Right kidney (tissue), 1 donor: Measurements from ENCODE around the gene KRT25.
"Not testable (repeated sequence)": the region's sequence is repeated elsewhere in the genome, so short reads cannot be mapped to it uniquely, and the experiment has no call there.

Experiments
- DNase-seq: peaks from one replicate; pipeline ENCODE4 v3.0.0-alpha.2; 2016

The KRT25 gene

DNA sequence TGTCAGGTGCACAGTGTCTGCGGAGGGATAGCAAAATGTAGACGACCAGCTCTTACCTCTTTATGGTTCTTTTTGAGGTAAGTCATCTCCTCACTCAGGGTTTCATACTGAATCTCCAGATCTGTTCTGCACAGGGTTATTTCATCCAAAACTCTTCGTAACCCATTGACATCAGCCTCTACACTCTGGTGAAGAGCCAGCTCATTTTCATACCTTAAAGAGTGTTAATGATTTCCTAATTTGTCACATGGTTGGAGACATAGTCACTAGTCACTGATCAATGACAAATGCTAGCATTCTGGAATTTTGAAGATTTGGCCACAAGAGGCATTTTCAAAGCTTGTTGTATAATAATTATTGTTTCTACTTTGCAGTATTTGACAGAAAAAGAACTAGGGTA is 1.3 kb downstream of the KRT25 start:
- DNase-seq = no peak

DNA sequence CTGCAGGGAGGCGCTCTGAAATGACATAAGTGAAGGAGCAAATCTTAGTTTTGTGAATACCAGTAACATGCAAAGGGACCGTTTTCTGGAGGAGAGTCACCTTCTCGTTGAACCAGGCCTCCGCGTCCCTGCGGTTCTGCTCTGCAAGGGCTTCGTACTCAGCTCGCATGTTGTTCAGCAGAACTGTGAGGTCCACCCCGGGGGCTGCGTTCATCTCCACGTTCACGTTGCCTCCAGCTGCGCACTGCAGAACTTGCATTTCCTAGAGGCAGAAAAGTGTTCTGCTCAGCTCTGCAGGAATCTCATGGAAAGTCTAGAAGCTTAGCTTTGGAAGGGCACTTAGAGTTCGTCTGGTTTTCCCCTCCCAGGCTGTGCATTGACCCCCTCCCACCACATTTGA is 4.1 kb downstream of the KRT25 start:
- no peak for DNase-seq

DNA sequence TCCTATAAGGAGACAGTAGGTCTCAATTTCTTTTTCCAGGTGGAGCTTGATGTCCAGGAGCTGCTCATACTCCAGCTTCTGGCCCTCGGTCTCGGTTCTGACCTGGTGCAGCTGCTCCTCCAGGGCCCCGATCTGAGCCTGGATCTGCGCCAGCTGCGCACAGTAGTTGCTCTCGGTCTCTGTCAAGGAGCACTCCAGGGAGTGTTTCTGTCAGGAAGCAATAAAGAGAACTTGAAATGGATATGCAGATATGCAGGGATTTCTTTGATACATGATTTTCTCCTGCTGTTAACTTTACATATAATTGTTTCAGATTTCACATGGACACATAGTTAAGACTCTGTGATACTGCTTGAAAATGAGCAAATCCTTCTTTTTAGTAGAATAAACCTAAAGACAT is 4.7 kb downstream of the KRT25 start:
- DNase-seq = no peak

DNA sequence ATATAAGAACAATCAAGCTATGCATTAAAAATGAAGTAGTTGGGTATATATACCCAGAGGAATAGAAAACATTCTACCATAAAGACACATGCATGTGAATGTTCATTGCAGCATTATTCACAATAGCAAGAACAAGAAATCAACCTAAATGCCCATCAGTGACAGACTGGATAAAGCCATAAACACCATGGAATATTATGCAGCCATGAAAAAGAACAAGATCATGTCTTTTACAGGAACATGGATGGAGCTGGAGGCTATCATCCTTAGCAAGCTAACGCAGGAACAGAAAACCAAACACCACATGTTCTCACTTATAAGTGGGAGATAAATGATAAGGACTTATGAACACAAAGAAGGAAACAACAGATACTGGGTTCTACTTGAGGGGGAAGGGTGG is 6.5 kb downstream of the KRT25 start:
- DNase-seq = not testable (repeated sequence)

DNA sequence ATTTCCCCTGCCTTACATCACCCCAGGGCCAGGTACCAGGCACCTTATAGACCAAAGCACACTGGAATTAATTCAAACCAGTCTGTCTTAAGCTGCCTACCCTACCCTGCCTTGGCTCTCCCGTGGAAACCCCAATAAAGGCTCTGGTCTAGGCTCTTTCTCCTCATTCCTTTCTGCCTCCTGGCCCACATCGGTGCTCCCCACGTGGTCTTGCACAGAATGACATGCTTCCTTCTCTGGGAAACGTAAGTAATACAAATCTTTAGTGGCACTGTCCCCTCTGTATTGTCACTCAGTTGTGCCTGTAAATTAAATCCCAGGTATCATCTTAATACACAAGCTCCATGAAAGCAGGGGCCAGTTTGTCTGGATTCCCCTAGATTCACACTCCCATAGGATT is 16.6 kb downstream of the KRT25 start:
- no peak for DNase-seq

DNA sequence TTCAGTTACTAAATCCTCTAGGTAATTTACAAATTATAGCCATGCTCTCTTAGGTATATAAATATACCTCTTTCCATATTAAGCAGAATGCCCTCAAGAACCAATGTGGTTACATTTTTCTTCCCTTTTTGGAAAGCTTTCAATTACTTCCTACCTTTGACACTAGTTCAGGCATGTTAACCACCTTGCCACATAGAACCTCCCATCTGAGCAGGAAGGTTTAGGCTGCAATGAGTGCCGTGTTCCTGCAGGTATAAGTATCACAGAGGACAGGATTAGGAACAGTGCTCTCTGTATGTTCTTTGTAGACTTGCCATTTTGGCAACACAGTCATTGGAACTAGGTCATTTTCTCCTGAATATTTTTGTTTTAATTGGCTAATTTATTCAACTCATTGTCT is 20.1 kb downstream of the KRT25 start:
- DNase-seq = no peak

DNA sequence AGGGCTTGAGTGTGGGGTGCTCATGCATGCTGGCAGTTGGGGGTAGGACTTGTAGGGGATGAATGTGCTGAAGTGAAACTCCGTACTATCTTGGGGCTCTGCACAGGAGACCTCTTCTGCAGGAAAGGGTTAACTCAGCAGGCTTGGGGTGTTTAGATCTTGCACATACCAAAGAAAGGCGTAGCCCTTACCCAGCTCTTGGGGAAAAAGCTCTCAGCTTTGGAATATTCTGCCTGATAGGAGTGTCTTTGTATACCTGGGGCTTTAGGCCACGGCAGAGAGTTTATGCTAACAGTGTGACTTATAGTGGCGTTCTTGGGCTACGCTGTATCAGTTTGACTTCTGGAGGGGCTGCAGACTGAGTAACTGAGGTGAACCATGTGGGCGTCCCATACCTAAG is 21.1 kb downstream of the KRT25 start:
- no peak for DNase-seq

DNA sequence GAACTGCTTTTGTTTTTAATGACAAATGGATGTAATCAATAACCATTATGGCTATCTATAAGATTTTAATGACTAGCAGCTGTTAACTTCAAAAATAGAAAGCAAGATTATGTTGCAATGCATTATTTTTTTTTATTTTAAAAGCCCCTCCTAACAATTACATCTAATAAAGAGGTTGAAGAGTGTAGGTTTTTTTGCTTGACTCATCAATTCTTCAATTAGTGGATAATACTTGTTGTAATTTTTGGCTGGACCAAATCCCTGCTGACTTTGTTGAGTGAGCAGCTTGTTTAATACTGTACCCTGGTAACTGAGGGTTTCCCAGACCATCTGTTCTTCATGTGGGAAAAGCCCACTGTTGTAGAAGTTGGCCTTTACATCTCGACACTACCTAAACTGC is 24.2 kb downstream of the KRT25 start:
- no peak for DNase-seq

DNA sequence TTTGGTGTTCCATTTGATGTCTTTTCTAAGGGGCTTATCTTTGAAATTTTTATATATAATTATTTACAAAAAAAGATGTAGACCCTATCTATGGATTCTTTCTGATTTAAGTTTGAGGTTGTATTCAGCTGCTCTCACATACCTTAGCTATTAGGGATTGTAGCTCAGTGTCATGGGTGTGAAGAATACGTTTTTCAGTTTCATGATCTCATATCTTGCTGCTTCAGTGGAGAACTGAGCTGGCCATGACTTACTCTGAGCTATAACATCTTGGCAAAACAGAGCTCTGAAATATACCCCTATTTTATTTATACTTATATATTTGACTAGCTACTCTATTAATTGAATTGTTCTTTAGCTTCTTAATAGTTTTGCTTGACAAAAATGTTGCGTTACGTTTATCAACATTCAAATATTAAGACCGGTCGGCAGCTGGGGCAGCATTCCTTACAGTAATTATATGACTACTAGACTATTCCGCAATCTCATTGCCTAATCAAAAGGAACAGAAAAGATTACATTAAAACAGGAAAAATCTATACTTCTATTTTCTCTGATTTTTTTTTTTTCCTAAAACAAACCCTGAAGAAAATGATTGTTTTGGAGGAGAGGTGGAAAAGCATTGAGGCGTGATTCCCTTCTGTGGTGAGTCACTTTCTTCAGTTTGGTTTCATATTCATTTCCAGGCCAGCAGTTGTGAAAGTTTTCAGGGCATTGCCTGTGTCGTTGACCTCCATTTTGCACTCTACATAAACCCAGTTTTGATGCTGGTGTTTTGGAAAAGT is 27.5 kb downstream of the KRT25 start:
- no peak for DNase-seq

DNA sequence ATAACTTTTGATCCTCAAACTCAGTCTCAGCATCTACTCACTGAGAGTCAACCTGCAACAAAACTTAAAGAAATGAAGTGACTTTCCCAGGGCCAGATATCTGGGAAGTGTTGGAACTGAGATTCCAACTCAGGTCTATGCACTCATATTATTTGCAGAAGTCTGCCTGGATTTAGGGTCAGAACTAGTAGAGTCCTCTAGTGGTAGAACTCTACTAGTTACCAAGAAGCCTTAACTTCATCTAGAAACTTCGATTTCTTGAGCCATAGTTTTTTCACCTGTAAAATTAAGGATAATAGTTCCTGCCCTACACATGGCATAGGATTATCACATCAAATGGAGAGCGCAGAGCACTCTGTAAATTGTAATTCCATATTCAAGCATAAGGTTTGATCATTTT is 28.2 kb downstream of the KRT25 start:
- DNase-seq = no peak

DNA sequence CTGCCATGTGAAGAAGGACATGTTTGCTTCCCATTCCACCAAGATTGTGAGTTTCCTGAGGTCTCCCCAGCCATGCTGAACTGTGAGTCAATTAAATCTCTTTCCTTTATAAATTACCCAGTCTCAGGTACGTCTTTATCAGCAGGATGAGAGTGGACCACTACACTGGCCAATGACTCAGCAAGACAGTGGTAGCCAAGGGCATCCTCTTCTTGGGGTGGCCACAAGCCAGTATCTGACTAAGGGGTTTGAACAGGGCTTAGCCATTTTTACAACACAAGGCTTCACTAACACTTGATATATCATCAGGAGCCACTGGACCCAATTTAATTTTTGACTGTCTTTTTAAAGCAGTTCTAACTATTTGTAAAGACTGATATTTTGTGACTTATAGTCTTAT is 30.5 kb downstream of the KRT25 start:
- DNase-seq = no peak

DNA sequence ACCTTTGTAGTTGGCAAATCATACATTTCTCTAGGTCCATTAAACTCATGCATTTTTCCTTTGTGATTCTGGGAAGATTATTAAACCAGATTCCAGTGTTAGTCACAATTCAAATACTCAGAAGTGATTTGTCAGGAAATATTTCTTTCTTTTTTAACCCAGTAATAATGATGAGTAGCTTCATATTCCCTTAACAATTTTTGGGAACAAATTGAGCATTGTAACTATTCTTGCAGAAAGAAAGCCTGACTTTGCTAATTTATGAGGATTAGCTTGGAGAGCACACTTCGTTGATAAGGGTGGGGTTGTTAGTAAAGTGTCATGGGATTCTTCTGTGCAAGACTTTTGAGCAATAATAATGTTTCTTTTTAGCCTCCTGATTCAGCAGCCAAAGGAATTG is 32.9 kb downstream of the KRT25 start:
- no peak for DNase-seq

DNA sequence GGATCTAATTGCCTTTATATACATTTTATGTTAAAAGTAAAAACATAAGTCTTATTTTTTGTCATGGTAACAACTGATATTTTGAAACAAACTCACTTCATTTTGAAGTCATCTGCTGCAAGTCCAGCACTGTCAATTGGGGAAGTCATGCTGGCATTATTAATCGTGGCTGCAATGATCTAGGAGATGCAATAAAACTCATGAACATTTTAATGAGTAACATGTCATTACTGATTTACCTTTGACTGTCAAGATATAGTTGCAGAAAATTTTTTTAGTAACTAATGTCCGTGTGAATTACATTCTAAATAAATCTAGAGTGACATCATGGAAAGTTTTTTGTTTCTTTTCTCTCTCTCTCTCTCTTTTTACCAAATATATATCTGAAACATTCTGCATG is 34.2 kb downstream of the KRT25 start:
- DNase-seq = no peak

DNA sequence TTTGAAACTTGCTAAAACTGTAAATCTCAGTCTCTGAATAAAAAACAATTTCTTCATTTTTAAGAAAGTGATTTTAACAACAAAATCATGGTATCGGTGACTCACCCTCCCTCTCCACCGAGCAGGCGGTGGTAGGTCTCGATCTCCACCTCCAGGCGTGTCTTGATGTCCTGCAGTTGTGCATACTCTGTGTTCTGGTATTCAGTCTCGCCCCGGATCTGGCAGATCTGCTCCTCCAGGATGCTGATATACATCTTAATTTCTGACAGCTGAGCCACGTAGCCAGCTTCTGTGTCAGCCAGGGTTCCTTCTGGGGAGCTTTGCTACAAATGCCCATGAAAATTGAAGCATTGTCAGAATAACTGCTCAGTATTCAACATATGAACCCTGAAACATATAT is 36.2 kb downstream of the KRT25 start:
- DNase-seq = no peak

DNA sequence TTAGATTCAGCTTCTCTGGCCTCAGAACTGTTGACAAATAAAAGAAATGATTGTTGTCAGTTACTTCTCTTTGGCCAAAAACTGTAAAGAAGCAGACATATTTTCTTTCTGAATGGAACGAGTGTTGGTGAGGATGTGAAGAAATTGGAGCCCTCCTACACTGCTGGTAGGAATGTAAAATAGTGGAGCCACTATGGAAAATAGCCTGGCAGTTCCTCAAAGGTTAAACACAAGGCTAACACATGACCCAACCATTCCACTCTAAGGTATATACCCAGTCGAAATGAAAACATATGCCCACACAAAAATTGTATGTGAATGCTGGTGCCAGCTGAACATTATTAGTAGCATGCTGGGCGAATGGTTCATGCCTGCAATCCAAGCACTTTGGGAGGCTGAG is 37.4 kb downstream of the KRT25 start:
- DNase-seq = no peak

DNA sequence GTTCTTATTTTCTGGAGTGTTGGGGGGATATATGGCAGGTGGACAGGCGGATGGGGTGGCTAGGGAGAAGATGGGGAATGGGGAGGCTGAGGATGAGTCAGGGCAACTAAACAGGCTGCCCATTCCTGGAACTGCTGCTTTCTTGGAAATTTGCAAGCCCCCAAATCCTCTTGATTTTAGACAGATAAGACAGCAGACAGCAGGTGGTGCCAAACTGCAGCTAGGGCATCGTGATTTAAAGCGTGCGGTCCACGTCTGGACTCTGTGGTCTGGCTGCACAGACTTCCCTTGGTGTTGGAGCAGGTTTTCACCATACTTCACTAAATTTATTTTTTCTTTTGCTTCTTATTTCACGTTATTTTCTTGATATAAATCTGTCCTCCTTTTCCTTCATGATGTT is 40.7 kb downstream of the KRT25 start:
- DNase-seq = no peak

DNA sequence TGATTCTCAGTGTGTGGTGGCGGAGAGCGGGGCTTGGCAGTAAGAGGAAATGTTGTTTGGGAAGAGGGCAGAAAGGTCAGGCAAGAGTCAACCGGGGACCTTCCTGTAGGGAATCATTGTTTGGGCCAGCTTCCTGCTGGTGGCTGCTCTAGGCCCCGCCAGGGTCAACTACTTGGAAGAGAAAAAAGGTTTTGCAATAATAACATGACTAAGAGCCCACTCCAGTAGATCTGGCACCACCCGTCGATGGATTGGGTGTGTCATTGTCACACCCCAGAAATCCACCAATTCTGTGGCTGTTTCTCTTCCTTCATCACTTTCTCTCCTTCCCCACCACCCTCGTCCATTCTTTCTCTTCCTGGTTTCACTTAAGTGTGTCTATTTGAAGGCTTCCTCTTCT is 47.4 kb downstream of the KRT25 start:
- no peak for DNase-seq

DNA sequence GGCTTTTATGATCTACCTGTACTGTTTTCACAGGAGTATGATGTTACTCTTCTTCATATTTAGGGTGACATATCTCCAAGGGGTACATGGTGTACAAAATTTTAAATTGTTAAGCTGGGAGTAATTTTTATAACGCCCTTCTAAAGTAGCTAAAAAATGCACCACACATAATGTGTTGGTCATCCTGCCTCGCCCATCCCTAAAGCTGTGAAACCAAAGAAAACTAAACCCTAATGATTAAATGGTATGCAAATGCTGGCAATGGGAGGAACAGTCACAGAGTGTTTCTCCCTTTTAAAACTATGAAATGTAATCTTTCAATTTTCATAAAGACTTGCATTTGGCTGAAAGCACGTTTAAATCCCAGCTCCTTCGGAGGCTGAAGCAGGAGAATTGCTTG is 49.5 kb downstream of the KRT25 start:
- no peak for DNase-seq

DNA sequence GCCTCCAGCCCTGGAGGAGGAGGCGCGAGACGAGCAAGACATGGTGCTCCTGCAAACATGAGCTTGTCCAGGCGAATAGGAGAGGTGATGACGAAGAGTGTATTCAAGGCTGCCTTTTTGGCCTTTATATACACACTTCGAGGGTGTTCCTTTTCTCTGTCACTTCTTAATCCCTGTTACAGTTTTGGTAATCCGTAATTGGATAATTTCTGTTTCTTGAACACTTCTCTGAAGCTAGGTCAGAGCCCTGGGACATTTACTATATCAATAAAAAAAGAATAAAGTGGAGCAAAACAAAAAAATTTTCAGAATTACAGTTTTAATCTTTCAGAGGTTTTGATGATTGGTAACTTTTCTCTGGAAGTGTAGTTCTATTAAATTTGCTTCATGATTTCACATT is 51.5 kb downstream of the KRT25 start, which contains the start of gene KRT24:
Gene KRT24 (minus strand): TSS at position 101 of the 400 bp plus-strand sequence. CDS start 59 bp downstream, at position 42.
- DNase-seq = no peak

DNA sequence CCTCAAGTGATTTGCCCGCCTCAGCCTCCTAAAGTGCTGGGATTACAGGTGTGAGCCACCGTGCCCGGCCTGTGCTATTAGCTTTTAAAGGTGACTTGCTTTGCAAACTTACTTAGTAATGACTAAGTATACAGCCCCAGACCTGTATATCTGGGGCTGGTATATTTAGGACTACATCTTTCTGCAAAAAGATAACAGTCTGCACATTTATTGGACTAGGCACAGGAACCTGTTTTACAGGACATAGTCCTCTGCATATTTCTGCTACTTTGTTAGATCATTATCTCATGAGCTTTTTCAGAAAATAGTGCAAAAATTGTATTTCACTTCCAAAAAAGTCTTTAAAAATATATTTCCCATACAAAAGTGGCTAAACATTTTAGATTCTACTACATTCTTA is 52.9 kb downstream of the KRT25 start:
- no peak for DNase-seq

DNA sequence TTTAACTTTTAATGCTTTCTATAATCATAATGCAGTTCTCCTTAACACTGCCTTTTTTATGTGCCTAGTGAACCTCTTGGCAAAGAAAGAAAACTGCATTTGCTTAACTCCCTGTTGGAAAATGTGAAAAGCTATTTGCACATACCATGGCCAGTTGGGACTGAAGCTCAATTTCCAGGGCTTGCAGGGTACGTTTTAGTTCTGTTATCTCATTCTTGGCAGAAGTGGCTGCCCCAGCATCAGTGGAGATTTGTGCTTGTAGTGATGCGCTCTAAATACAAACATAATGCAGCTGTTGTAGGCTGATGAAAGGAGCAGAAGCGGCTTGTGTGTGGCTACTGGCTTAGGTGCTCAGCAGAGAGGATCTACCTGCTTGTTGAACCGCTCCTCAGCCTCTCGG is 55.3 kb downstream of the KRT25 start:
- DNase-seq = no peak

DNA sequence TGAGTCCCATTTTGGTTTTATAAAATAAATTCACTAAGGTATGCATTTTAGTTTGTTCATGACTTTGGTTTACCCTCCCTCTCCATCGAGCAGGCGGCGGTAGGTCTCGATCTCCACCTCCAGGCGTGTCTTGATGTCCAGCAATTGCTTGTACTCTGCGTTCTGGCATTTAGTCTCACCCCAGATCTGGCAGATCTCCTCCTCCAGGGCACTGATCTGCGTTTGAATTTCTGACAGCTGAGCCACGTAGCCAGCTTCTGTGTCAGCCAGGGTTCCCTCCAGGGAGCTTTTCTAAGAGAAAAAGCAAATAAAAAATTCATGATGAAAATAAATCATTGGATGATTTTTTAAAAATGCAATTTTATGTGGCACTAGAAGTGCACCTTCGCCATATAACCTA is 55.8 kb downstream of the KRT25 start:
- DNase-seq = no peak
